BLaER1 treated with 17β-estradiol and CSF1 and Interleukin-3, amounts not matched to agents 10 nM and 100 nM (cell line): Measurements from ENCODE around the gene PDGFD.

Source experiments
- H3K27ac ChIP-seq, 11 experiments: shearing (Covaris generic); formaldehyde crosslinking; 2 replicates each; pipeline ENCODE4 v1.8.1; 2022
- H3K27me3 ChIP-seq, 11 experiments: shearing (Covaris generic); formaldehyde crosslinking; 2 replicates each; pipeline ENCODE4 v1.8.1; 2022
- H3K36me3 ChIP-seq, 11 experiments: shearing (Covaris generic); formaldehyde crosslinking; 2 replicates each; pipeline ENCODE4 v1.8.1; 2022
- H3K4me1 ChIP-seq, 10 experiments: shearing (Covaris generic); formaldehyde crosslinking; 2 replicates each; pipeline ENCODE4 v1.8.1; 2022
- H3K4me2 ChIP-seq, 11 experiments: shearing (Covaris generic); formaldehyde crosslinking; 2 replicates each; pipeline ENCODE4 v1.8.1; 2022
- H3K4me3 ChIP-seq, 10 experiments: shearing (Covaris generic); formaldehyde crosslinking; 2 replicates each; pipeline ENCODE4 v1.8.1; 2022
- H3K9ac ChIP-seq, 11 experiments: shearing (Covaris generic); formaldehyde crosslinking; 2 replicates each; pipeline ENCODE4 v1.8.1; 2022
- H3K9me3 ChIP-seq, 11 experiments: shearing (Covaris generic); formaldehyde crosslinking; replicated peaks in 1 of 11; 2 replicates each; pipeline ENCODE4 v1.8.1; 2022
- H4K20me1 ChIP-seq, 11 experiments: shearing (Covaris generic); formaldehyde crosslinking; 2 replicates each; pipeline ENCODE4 v1.8.1; 2022
- Cebpa-rat ChIP-seq, 11 experiments: shearing (Covaris generic); IDR thresholded peaks; 2 replicates each; pipeline ENCODE4 v1.8.1; 2022

The PDGFD gene

GRCh38 chr11:103920449-103920848 is 243.5 kb downstream of the PDGFD start:
- H3K9ac ChIP-seq: no peak overlapping the region
- no peak for TF ChIP-seq Cebpa-rat (IDR thresholded peaks at IDR 0.05)
- H3K27me3 ChIP-seq: no peaks in the 10 kb centered on the region
- no peak overlapping the region for H3K4me3 ChIP-seq
- H3K27ac ChIP-seq: no peak overlapping the region
- H4K20me1 ChIP-seq: no peaks in the 10 kb centered on the region
- H3K9me3 ChIP-seq: peaks cover 0 to 4% (median 0%) of the 10 kb centered on the region in 11 experiments; a peak in 4 of 22 replicates
- H3K36me3 ChIP-seq: no peaks in the 10 kb centered on the region
- H3K4me1 ChIP-seq: peaks cover 0 to 3% (median 0%) of the 10 kb centered on the region in 10 experiments; a peak in 1 of 20 replicates
- H3K4me2 ChIP-seq: no peak overlapping the region

- Histone ChIP-seq H4K20me1 (no peaks in the 10 kb centered on the region), H3K36me3 (no peaks in the 10 kb centered on the region; a peak in 1 of 22 replicates), H3K4me1 (peaks cover 29 to 32% (median 30%) of the 10 kb centered on the region in 10 experiments), H3K27me3 (no peaks in the 10 kb centered on the region), H3K9me3 (peaks cover 19 to 50% (median 32%) of the 10 kb centered on the region in 11 experiments; a peak in 20 of 22 replicates), H3K4me2 (no peak overlapping the region), H3K4me3 (no peak overlapping the region), H3K9ac (no peak overlapping the region), H3K27ac (no peak overlapping the region)
- no peak for TF ChIP-seq Cebpa-rat (IDR thresholded peaks at IDR 0.05)
Measured at GRCh38 chr11:103910721-103911120, 253.2 kb downstream of the PDGFD start.

DNA sequence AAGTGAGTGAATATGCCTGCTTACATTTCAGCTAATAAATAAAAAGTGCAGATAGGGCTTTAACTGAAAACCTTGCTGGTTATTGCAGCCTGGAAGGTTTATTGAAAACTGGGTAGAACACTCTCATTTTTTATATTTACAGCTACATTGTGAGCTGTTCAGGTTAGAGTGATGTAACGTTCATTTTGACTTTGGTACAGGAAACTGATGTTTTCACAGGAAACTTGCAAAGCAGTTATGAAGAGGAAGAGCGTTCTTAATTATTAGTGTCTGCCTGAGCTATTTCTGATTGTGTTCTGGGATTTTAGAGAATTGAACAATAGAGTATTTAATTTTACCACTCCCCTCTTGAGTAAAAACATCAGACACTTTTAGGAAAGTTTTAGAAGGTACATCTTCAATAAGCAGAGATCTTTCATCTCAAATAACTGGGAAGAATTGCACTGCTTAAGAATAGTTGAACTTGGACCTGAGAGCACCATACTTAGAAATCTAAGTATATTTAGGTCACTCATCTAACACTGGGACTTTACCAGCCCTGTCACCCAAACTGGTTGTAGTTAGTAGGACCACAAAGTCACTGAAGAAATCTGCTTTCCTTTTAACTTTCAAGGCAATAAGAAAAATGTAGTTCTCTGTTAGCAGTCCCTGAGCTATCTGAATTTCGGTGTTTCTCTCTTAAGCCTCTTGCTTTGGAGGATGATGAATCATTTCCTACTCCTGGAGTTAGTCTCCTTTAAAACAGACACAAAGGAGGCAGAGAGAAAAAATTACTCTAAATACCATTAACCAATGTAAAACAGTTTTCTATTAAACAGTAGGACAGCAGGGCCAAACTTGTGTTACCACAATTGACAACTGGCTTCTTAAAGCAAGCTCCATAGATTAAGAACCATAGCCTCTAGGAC is 256.1 kb downstream of the PDGFD start:
- peak overlapping the region in 4 of 10 experiments; percentile 7 to 55 (median 12); a peak in 5 of 20 replicates for H3K4me3 ChIP-seq
- peak overlapping the region in 10 of 11 experiments; percentile 53 to 81 (median 74); a peak in 21 of 22 replicates for H3K27ac ChIP-seq
- H3K36me3 ChIP-seq: no peaks in the 10 kb centered on the region; a peak in 1 of 22 replicates
- TF ChIP-seq Cebpa-rat (IDR thresholded peaks at IDR 0.05): no peak
- peak overlapping the region in 9 of 11 experiments; percentile 44 to 68 (median 58); a peak in 18 of 22 replicates for H3K9ac ChIP-seq
- H4K20me1 ChIP-seq: no peaks in the 10 kb centered on the region
- H3K4me2 ChIP-seq: peak overlapping the region; percentile 65 to 82 (median 79)
- H3K27me3 ChIP-seq: no peaks in the 10 kb centered on the region
- peaks cover 51 to 60% (median 53%) of the 10 kb centered on the region in 10 experiments for H3K4me1 ChIP-seq
- H3K9me3 ChIP-seq: peaks cover 15 to 34% (median 24%) of the 10 kb centered on the region in 11 experiments; a peak in 20 of 22 replicates

DNA sequence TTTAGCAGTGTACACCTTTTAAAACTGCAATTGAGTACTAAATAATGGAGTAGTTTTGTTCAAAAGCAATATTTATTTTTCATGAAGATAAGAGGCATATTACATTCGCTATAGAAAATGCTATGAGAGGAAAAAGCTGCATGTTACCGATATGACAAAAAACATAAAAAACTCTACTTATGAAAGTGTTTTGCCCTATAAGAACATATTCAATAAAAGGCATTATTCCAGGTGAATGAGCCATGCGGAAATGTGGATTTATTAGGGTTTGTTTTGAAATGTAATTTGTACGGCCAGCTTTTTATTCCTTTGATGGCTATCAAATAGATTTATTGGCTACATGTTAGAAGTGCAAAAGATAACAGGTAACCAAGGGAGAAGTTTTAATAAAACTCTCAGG is 256.8 kb downstream of the PDGFD start:
- no peaks in the 10 kb centered on the region; a peak in 1 of 22 replicates for H3K36me3 ChIP-seq
- peak overlapping the region in 7 of 11 experiments; percentile 1 to 68 (median 61); a peak in 7 of 22 replicates for H3K9ac ChIP-seq
- TF ChIP-seq Cebpa-rat (IDR thresholded peaks at IDR 0.05): no peak
- peak overlapping the region in 9 of 11 experiments; percentile 70 to 81 (median 74); a peak in 17 of 22 replicates for H3K27ac ChIP-seq
- no peaks in the 10 kb centered on the region for H3K27me3 ChIP-seq
- peaks cover 15 to 28% (median 20%) of the 10 kb centered on the region in 11 experiments; a peak in 20 of 22 replicates for H3K9me3 ChIP-seq
- peak overlapping the region; percentile 65 to 82 (median 79); a peak in 21 of 22 replicates for H3K4me2 ChIP-seq
- H3K4me3 ChIP-seq: peak overlapping the region in 3 of 10 experiments; percentile 7 to 55 (median 17); a peak in 3 of 20 replicates
- H4K20me1 ChIP-seq: no peaks in the 10 kb centered on the region
- H3K4me1 ChIP-seq: peaks cover 51 to 60% (median 54%) of the 10 kb centered on the region in 10 experiments

DNA sequence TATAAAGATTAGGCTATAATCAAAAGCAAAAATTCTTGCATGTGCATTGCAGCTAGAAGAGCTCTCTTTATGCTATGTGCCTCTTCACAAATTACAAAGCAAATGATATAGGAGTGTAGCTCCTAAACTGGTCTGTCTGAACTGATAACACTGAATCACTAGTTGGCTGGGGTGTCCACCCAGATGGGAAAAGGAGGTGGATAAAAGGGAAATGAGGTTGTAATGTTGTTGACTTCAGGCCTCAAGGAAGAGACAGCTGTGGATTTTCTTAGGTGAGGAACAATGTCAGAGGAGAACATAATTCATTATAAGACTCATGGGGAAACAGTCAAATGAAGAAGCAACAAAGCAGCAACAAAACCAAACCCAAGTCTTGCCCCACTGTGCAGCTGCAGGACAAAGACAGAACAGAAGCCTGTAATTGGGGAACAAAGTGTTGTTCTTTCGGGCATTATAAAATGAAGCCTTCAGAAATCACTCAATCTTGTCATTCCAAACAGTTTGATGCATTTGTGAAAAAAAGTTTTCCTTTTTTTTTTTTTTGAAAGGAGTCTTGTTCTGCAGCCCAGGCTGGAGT is 257.6 kb downstream of the PDGFD start:
- Histone ChIP-seq H3K4me2 (peak overlapping the region; percentile 65 to 82 (median 79)), H3K36me3 (no peaks in the 10 kb centered on the region; a peak in 1 of 22 replicates), H4K20me1 (no peaks in the 10 kb centered on the region), H3K4me3 (no peak overlapping the region), H3K9ac (0 out of 22 replicates have a peak overlapping the region, but pooled peaks of 1 of the 11 experiments have one; percentile 1), H3K4me1 (peaks cover 51 to 65% (median 57%) of the 10 kb centered on the region in 10 experiments), H3K9me3 (peaks cover 12 to 21% (median 17%) of the 10 kb centered on the region in 11 experiments; a peak in 20 of 22 replicates), H3K27ac (peak overlapping the region in 8 of 11 experiments; percentile 4 to 76 (median 73); a peak in 14 of 22 replicates), H3K27me3 (no peaks in the 10 kb centered on the region)
- TF ChIP-seq Cebpa-rat (IDR thresholded peaks at IDR 0.05): no peak

- Histone ChIP-seq H3K4me2 (peak overlapping the region; percentile 59 to 84 (median 76)), H3K9me3 (0 out of 22 replicates have a peak, but pooled peaks cover 0 to under 1% (median 0%) of the 10 kb centered on the region in 11 experiments), H3K4me3 (no peak overlapping the region), H3K36me3 (no peaks in the 10 kb centered on the region), H3K4me1 (peaks cover 52 to 67% (median 58%) of the 10 kb centered on the region in 10 experiments), H3K27me3 (no peaks in the 10 kb centered on the region), H3K27ac (peak overlapping the region in 5 of 11 experiments; percentile 20 to 57 (median 49); a peak in 7 of 22 replicates), H3K9ac (no peak overlapping the region), H4K20me1 (no peaks in the 10 kb centered on the region)
- no peak for TF ChIP-seq Cebpa-rat (IDR thresholded peaks at IDR 0.05)
Measured at GRCh38 chr11:103904324-103904667, 259.7 kb downstream of the PDGFD start.

- no peaks in the 10 kb centered on the region for H4K20me1 ChIP-seq
- peak overlapping the region in 8 of 11 experiments; percentile 8 to 57 (median 36); a peak in 12 of 22 replicates for H3K27ac ChIP-seq
- TF ChIP-seq Cebpa-rat (IDR thresholded peaks at IDR 0.05): no peak
- peak overlapping the region; percentile 59 to 84 (median 76) for H3K4me2 ChIP-seq
- H3K9me3 ChIP-seq: no peaks in the 10 kb centered on the region
- no peaks in the 10 kb centered on the region for H3K27me3 ChIP-seq
- peaks cover 55 to 71% (median 63%) of the 10 kb centered on the region in 10 experiments for H3K4me1 ChIP-seq
- no peaks in the 10 kb centered on the region for H3K36me3 ChIP-seq
- no peak overlapping the region for H3K4me3 ChIP-seq
- H3K9ac ChIP-seq: no peak overlapping the region
Measured at GRCh38 chr11:103903621-103904323, 260.2 kb downstream of the PDGFD start.

- Histone ChIP-seq H3K27me3 (0 out of 22 replicates have a peak, but pooled peaks cover 0 to 3% (median 0%) of the 10 kb centered on the region in 11 experiments), H4K20me1 (no peaks in the 10 kb centered on the region), H3K4me2 (peak overlapping the region; percentile 59 to 84 (median 76)), H3K4me1 (peaks cover 55 to 71% (median 63%) of the 10 kb centered on the region in 10 experiments), H3K4me3 (0 out of 20 replicates have a peak overlapping the region, but pooled peaks of 1 of the 10 experiments have one; percentile 22), H3K9me3 (no peaks in the 10 kb centered on the region), H3K9ac (no peak overlapping the region), H3K36me3 (no peaks in the 10 kb centered on the region), H3K27ac (peak overlapping the region in 6 of 11 experiments; percentile 20 to 57 (median 48); a peak in 5 of 22 replicates)
- TF ChIP-seq Cebpa-rat (IDR thresholded peaks at IDR 0.05): no peak
Measured at GRCh38 chr11:103902994-103903393, 261.0 kb downstream of the PDGFD start.
